Right lobe of liver (tissue), 4 donors: ENCODE results near the gene HSPA4.

ENCODE experiments used
- POLR2A ChIP-seq: fragments of 450-650 bp; IDR thresholded peaks from one replicate; pipeline ENCODE4 v1.6.1; 2017; ENCODE audit warnings: antibody characterized with exemption, mild to moderate bottlenecking
- TF ChIP-seq, protein P1 (sequence below), 4 donors: fragments of 200-600 bp in 3 of 4; fragments of 450-650 bp in 1 of 4; IDR thresholded peaks; one replicate each; pipeline versions ENCODE4 v1.5.1 to v1.8.0; 2016 to 2022; ENCODE audit warnings: antibody characterized with exemption in 4 of 4, mild to moderate bottlenecking in 2 of 4
- donor health status: DM: no; HTN: no; CAD: no.
- donor health status: DM: no; HTN: no; CAD: no.
- donor health status: DM: no; HTN: yes; CAD: no.

DNA sequence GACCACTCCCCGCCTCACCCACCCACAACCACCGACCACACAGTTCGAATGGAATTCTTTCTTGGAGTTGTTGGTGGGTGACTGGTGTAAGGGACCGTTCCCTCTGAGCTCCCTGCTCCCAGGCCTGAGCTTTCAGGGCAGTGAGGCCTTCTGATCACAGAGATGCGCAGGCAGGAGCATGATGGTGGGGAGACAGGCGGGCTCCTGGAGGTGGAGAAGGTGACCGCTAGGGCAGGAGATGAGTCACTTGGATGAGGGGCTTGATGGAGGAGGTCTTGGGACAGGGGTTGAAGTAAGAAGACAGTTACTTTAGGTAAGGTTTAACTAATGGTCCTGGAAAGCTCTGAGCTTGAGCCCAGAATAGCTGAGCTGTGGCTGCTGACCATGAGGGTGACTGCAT lies 88.5 kb downstream of the HSPA4 start:
- TF ChIP-seq, protein P1, sequence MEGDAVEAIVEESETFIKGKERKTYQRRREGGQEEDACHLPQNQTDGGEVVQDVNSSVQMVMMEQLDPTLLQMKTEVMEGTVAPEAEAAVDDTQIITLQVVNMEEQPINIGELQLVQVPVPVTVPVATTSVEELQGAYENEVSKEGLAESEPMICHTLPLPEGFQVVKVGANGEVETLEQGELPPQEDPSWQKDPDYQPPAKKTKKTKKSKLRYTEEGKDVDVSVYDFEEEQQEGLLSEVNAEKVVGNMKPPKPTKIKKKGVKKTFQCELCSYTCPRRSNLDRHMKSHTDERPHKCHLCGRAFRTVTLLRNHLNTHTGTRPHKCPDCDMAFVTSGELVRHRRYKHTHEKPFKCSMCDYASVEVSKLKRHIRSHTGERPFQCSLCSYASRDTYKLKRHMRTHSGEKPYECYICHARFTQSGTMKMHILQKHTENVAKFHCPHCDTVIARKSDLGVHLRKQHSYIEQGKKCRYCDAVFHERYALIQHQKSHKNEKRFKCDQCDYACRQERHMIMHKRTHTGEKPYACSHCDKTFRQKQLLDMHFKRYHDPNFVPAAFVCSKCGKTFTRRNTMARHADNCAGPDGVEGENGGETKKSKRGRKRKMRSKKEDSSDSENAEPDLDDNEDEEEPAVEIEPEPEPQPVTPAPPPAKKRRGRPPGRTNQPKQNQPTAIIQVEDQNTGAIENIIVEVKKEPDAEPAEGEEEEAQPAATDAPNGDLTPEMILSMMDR (IDR thresholded peaks at IDR 0.05), result no peak
- no peak for TF ChIP-seq POLR2A
